DMS53 treated with DMSO at 0.1 percent for 48 hours (cell line): Measurements from ENCODE around the gene IFI6.
"Not testable (repeated sequence)": the region's sequence is repeated elsewhere in the genome, so short reads cannot be mapped to it uniquely, and the experiment has no call there.

Experiments used
- DNase-seq: peaks from one replicate; lab custom pipeline; 2025; ENCODE audit not compliant: unreplicated experiment; lab: John Stamatoyannopoulos, UW

The IFI6 gene

GRCh38 chr1:27652111-27652864, 19.7 kb downstream of the IFI6 start:
- no peak for DNase-seq

- DNase-seq, result peak; percentile 80
These were observed 21.3 kb downstream of the IFI6 start for GRCh38 chr1:27650539-27651175.

- DNase-seq, result no peak
These were observed 21.8 kb downstream of the IFI6 start for GRCh38 chr1:27650171-27650538.

GRCh38 chr1:27649306-27649635, 22.7 kb downstream of the IFI6 start:
- no peak for DNase-seq

- DNase-seq, result no peak
These were observed 23.2 kb downstream of the IFI6 start for GRCh38 chr1:27648602-27649305.

- DNase-seq, result no peak
These were observed 24.7 kb downstream of the IFI6 start for GRCh38 chr1:27647328-27647727.

- DNase-seq, result no peak
These were observed 25.3 kb downstream of the IFI6 start for GRCh38 chr1:27646676-27647075.

GRCh38 chr1:27645071-27645415, 26.9 kb downstream of the IFI6 start:
- no peak for DNase-seq

- no peak for DNase-seq
These were observed 27.5 kb downstream of the IFI6 start for GRCh38 chr1:27644369-27645070.

GRCh38 chr1:27643600-27644368, 28.2 kb downstream of the IFI6 start:
- peak; percentile 43 for DNase-seq

- DNase-seq, result not testable (repeated sequence)
These were observed 31.5 kb downstream of the IFI6 start for GRCh38 chr1:27640514-27640913.

- DNase-seq, result no peak
These were observed 33.2 kb downstream of the IFI6 start for GRCh38 chr1:27638805-27639204.

GRCh38 chr1:27638047-27638734, 33.8 kb downstream of the IFI6 start:
- DNase-seq, result no peak

GRCh38 chr1:27635396-27636142, 36.4 kb downstream of the IFI6 start:
- DNase-seq, result no peak

- DNase-seq, result no peak
These were observed 37.0 kb downstream of the IFI6 start, which contains the start of gene FGR for GRCh38 chr1:27634985-27635367. TSS of gene FGR (minus strand) at chr1:27635185. CDS start at chr1:27623916, 11,269 bp downstream.

GRCh38 chr1:27634177-27634984, 37.6 kb downstream of the IFI6 start:
- peak; percentile 11 for DNase-seq

- DNase-seq, result no peak
These were observed 38.3 kb downstream of the IFI6 start for GRCh38 chr1:27633640-27634176.

- no peak for DNase-seq
These were observed 38.7 kb downstream of the IFI6 start for GRCh38 chr1:27633298-27633610.
